ENCODE measurements around the gene LDB2.

GRCh38 chr4:16745887-16746286 lies 152.6 kb downstream of the LDB2 start:
- TF ChIP-seq ZFX (IDR thresholded peaks at IDR 0.05; ENCODE audit: borderline replicate concordance) (no peak), CTCF (IDR thresholded peaks at IDR 0.05) (no peak)
